Measurements from ENCODE around the gene NEU2.

- no peak for TF ChIP-seq CTCF (conservative IDR thresholded peaks at IDR 0.05 in 1 of 2, IDR thresholded peaks at IDR 0.05 in 1 of 2; ENCODE audit: extremely low read depth in 1 of 2, insufficient read depth in 1 of 2, low read depth in 1 of 2, low read length in 2 of 2)
- no peak for TF ChIP-seq EZH2 (IDR thresholded peaks at IDR 0.05; ENCODE audit: borderline replicate concordance, low read length)
Observed at GRCh38 chr2:233002829-233003657, 29.4 kb upstream of the NEU2 start.

Measured in mammary epithelial cell (primary cell).